Measurements from ENCODE around the gene SLC22A23. TPM values are rescaled to one million over a fixed set of nuclear protein-coding genes. Genes with fewer than 3 reads are reported as not detected.

The SLC22A23 gene
- total RNA-seq, 4 donors from 2014 or later = 26.6 to 42.6 (median 37.6) TPM

- H3K4me1 ChIP-seq = peaks cover 36 to 75% (median 42%) of the 10 kb centered on the region in 3 donors
Measured at GRCh38 chr6:3359101-3359752, 97.6 kb downstream of the SLC22A23 start.

GRCh38 chr6:3358413-3359100, 98.3 kb downstream of the SLC22A23 start:
- Histone ChIP-seq H3K27me3 (no peaks in the 10 kb centered on the region), H3K4me1 (peaks cover 36 to 73% (median 37%) of the 10 kb centered on the region in 3 donors), H3K27ac (no peak overlapping the region), H3K4me3 (no peak overlapping the region), H3K9me3 (no peaks in the 10 kb centered on the region), H3K36me3 (no peaks in the 10 kb centered on the region)
- no peak for TF ChIP-seq CTCF (IDR thresholded peaks at IDR 0.05)
- no peak for TF ChIP-seq POLR2A (IDR thresholded peaks at IDR 0.05)
- intact Hi-C loops (cut with DNase I) = no loop called here
- DNase-seq = no peak
- WGBS, 2 donors = 85 to 88% methylated on average over 14 of the region's 14 CpGs

More at GRCh38 chr6:3359101-3359752, 97.6 kb downstream of the SLC22A23 start:
- Histone ChIP-seq H3K36me3 (no peaks in the 10 kb centered on the region), H3K27ac (peak overlapping the region in 2 of 4 donors; percentile 0 to 52), H3K27me3 (no peaks in the 10 kb centered on the region), H3K4me3 (no peak overlapping the region), H3K9me3 (no peaks in the 10 kb centered on the region)
- WGBS, 2 donors = 39 to 48% methylated on average over 9 to 10 of the region's 10 CpGs
- DNase-seq = no peak
- TF ChIP-seq POLR2A (IDR thresholded peaks at IDR 0.05) = no peak
- no peak for TF ChIP-seq CTCF (IDR thresholded peaks at IDR 0.05)
- intact Hi-C loops (cut with DNase I) = no loop called here

- intact Hi-C loops (cut with DNase I) = no loop called here
- TF ChIP-seq CTCF (IDR thresholded peaks at IDR 0.05) (no peak), POLR2A (IDR thresholded peaks at IDR 0.05) (no peak)
- H3K27ac ChIP-seq = peak overlapping the region in 2 of 4 donors; percentile 92 to 95
- H3K4me1 ChIP-seq = peaks cover 27 to 73% (median 32%) of the 10 kb centered on the region in 3 donors
- H3K9me3 ChIP-seq = no peaks in the 10 kb centered on the region
- 76 to 86% methylated on average over 6 of the region's 6 CpGs for WGBS, 2 donors
- no peak for DNase-seq
- no peak overlapping the region for H3K4me3 ChIP-seq
- no peaks in the 10 kb centered on the region for H3K36me3 ChIP-seq
- no peaks in the 10 kb centered on the region for H3K27me3 ChIP-seq
Measured at GRCh38 chr6:3357678-3358077, 99.2 kb downstream of the SLC22A23 start.

- no peak for DNase-seq
- Histone ChIP-seq H3K27me3 (no peaks in the 10 kb centered on the region), H3K4me3 (peak overlapping the region in 2 of 4 donors; percentile 31 to 60), H3K4me1 (peaks cover 26 to 77% (median 32%) of the 10 kb centered on the region in 3 donors), H3K27ac (peak overlapping the region; percentile 75 to 95 (median 94)), H3K36me3 (no peaks in the 10 kb centered on the region), H3K9me3 (no peaks in the 10 kb centered on the region)
- intact Hi-C loops (cut with DNase I) = no loop called here
- 39 to 71% methylated on average over 4 of the region's 4 CpGs for WGBS, 2 donors
- TF ChIP-seq CTCF (IDR thresholded peaks at IDR 0.05) = no peak
- no peak for TF ChIP-seq POLR2A (IDR thresholded peaks at IDR 0.05)
Measured at GRCh38 chr6:3356824-3357420, 99.9 kb downstream of the SLC22A23 start.
